HG02588 (cell line): ENCODE data around the gene NME5.

Experiments
- ATAC-seq: cut with Tn5 transposase; IDR thresholded peaks from one replicate; pipeline ENCODE4 v1.9.1; 2021; ENCODE audit warnings: mild to moderate bottlenecking, moderate library complexity; ENCODE audit not compliant: unreplicated experiment

NME5 gene

DNA sequence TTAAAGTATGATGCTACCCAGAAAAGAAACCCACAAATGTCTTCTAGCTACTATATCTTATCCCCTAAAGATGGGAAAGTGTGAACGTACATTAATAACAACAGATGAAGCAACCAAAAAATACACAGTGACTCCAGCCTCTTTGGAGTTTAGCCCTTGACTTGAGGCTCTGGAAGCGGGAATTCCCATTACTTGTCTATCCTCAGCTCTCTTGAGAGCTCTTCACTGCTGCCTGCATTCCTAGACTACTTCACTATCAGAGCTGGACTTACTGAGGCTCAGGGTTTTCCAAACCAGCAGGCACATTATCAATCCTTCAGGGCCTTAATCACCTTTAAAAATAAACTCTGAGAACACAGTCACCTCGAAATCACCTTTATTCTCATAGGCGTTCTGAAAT, 1.0 kb upstream of the NME5 start:
- ATAC-seq = no peak

DNA sequence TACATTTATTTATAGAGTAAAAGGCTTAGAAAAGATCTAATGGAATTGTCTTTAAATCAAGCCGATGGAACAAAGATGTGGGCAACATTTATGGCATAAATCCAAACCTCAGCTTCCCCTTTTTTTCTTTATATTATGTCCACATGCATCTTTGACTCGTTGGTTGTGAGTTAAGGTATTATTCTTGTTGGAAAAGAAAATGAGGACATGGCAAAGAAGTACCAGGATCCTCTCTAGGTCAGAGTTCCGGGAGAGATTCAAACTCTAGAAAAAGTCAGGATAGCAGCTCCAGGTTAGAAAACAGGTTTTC, 508 bp upstream of the NME5 start:
- ATAC-seq = no peak

DNA sequence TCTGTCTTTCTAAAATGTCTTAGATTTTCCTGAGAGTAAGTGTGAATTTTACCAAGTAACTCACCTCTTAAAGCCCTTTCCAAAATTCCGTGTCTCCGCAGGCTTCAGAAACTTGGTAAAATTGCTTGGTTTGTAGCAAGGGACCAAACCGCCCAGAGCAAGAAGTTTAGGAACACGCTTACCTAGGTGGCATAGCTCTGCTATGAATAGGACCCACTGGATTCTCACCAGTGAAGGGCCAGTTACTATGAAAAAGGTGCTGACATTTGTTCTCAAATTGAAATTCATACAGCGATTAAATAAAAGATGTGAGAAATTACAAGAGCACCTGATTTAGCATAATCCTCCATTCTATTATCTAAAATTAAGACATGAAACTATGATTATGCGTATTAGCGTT, 6.7 kb downstream of the NME5 start:
- ATAC-seq = no peak

DNA sequence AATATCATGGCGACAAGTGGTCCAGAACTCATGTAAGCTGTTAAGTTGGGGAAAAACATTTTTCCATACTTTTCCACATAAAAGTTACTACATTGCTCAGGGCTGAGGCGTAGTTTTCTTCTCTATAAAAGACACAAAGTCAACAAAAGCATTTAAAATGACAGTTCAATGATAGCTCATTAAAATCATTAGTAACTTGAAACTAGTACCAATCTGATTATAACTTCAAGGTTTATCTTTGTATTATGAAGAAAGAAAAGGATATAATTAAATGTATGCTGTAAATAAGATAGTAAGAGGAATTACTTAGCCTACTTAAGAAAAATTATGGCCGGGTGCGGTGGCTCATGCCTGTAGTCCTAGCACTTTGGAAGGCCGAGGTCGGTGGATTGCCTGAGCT, 9.9 kb downstream of the NME5 start:
- ATAC-seq = no peak

DNA sequence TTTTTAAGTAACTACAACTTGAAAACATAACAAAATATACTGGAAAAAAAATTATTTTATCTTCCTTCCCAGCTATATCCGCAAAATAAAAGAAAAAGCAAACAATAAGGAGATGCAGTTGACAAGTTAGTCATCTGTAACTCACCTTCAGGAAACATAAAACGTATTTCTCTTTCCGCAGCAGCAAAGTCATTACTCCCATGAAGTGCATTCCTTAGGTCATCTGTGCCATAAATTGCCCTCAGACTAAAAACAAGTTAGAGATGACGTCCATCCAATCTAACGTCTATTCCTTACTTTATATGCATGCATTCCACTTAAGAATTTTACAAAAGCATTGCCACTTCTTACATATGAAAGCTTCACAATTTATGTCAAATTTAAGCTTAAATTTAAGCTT, 10.9 kb downstream of the NME5 start:
- ATAC-seq = no peak

DNA sequence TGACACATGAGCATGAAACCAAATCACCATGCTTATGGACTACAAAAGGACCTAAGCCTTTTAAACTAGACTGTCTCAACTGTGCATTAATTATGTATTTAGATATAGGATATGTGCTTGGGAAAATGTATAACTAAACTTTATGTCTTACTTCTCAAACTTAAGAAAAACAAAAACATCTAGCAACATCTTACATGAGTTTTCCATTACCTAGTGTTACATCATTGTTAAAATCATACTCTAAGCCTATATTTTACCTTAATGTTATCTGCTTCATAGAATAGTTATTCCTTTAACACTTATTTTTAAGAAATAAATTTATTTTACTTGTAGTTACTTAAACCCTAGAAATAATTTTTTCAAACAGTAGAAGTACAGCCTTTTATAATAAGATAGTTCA, 24.0 kb downstream of the NME5 start:
- no peak for ATAC-seq

DNA sequence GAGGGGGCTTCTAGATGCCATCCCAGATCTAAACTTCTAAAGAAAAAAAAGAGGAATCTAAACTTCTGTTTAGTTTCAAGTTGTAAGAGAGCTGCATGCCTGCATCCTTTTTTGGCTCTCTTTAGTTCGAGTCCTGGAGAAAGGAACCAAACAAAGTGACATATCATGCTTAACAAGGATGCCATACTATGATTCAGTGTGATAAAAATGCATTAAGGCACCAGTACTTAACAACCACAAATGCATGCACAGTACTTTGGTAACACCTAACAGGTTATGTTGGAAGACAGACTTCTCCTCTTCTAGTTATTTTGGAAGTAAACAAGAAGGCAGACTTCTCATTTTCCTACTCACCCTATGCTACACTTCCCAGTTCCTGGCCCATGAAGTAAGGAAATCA, 27.3 kb downstream of the NME5 start:
- ATAC-seq = no peak

DNA sequence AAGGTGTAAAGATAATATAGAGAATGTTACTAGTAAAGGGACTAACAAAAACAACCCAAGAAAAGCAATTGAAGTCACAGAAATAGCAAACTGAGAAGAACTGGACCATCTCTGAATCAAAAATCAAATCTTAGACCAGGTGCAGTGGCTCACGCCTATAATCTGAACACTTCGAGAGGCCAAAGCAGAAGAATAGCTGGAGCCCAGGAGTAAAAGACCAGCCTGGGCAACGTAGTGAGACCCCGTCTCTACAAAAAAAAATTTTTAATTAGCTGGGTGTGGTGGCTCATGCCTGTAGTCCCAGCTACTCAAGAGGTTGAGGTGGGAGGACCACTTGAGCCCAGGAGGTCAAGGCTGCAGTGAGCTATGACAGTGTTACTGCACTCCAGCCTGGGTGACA, 28.0 kb downstream of the NME5 start:
- no peak for ATAC-seq

DNA sequence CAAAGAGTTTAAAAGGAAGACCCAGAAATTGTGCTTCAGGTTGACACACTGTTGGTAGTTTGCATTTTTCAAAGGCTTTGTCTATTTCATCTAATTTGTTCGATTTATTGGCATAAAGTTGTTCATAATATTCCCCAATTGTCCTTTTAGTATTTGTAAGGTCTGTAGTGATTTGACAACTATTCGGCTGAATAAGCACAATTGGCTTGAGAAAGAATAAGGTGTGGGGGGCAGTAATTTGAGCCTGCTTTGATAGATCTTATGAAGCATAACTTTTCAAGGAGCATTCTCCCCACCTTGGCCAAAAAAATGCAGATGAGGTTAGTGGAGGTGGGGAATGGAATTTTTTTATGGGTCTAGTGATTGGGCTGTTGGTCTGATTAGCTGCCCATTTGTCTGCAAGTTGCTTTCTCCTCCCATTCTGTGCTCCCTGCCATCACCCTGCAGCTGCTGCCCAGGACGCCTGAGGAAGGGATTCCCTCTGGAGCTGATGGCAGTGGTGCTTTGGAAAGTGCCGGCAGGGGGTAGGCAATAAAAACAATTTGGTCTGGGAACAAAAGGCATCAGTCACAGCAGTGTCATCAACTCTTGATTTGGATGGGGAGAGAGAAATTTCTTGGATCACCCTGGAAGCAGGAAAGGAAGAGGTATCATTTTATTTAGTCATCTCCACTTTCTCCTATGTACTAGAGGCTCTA, 28.8 kb downstream of the NME5 start:
- ATAC-seq = no peak

DNA sequence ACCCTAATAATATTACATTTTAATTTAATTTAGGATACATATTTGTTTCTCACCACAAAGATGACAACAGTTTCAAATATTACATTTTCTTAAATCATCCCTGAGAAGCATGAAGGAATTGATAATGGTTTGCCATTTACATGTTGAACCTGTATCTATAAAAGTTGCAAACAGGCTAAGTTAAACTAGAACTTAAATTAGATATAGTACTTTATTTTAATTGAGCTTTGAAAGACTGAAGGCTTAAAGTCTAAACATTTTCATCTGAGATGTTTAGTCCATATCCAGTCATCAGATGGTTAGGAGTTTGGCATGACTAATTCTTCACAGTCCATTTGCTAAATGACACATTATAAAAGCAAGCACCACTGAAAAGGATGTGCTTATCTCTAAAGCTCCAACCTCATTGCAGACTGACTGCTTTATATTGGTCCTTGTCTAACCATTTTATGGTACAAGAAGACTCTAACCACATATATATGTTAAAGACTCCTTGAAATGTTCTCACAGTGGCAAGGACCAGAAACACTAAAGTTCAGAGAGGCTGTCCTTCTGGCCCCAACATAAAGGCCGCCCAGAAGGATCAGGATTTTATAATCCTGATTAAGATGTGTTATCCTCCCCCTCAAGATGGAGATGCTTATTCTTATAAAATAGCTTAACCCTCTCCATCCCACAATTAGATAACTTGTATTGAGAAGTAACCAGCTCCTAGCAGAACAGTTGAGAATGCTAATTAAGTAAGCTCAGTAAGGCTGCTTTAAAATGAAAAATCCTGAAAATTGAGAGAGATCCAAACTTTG, 29.6 kb downstream of the NME5 start:
- no peak for ATAC-seq

DNA sequence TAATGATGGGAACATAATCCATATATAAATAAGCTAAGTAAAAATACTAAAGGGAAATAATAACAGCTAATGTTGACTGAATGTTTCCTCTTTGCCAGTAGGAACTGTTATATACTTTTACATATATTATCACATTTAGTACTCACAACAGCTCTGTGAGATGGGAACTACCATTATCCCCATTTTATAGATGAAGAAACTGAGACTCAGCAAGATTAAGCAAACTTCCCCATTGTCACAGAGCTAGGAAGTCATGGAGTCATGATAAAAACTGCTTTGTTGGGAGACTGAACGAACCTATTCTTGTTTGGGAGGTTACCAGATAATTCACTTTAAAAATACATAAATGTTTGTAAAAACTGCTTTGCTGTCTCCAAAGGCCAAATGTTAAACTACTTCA, 32.0 kb downstream of the NME5 start:
- no peak for ATAC-seq

DNA sequence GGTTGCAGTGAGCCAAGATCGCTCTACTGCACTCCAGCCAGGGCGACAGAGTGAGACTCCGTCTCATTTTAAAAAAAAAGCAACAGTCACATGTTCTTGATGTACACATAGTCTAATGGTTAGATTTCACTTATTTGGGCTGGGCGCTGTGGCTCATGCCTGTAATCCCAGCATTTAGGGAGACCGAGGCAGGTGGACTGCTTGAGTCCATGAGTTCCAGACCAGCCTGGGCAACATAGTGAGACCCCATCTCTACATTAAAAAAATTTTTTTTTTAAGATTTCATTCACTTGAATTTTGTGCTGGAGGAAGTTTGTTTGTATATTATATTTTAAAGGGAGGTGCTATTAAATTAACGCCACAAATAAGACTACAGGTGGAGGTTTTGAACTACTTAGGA, 33.5 kb downstream of the NME5 start:
- no peak for ATAC-seq

DNA sequence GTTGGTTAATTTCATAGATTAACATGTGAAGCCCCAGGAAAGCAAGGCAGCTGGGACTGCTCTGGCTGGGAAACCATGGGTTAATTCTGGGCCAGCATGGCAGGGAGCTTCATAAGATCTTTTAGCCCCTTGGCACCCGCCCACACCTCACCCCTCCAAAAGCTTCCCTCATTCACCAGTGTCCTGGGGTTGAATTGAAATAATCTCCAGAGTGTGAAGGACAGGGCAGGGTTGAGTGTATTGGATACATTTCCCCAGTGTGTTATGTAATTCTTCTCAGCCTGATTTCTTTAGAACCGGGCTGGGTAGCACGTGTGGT, 36.0 kb downstream of the NME5 start:
- ATAC-seq = no peak

DNA sequence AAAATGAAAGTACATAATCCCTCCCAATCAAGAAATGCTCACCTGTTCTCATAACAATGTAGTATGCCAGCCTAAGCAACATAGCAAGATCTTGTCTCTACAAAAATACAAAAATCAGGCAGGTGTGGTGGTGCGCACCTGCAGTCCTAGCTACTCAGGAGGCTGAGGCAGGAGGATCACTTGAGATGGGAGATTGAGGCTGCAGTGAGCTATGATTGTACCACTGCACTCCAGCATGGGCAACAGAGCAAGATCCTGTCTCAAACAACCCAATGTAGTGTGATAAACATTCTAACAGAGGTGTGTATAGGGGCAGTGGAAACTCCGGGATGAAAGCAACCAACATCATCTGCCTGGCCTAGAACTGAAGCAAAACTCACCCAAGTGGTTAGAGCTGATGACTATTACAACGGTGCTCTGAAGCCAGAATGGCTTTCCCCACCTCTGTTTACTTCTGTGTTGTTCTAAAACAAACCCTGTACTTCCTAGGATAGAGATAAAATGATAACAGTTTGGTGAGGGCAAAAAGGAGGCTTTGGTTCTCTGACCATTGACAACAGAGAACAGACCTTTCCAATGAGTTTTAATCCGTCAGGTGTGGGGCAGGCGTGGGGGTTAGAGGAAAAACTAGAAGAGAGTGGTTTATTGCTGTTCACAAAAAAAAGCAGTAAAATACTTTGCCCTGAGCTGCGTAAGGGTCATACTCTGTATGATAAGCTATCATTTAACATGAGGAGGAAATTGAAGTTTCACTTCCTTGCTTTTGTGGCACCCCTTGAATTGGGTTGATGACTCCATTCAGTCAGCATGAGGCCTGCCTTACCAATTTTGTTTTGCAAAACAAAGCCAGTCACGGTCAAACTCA, 36.5 kb downstream of the NME5 start:
- no peak for ATAC-seq

DNA sequence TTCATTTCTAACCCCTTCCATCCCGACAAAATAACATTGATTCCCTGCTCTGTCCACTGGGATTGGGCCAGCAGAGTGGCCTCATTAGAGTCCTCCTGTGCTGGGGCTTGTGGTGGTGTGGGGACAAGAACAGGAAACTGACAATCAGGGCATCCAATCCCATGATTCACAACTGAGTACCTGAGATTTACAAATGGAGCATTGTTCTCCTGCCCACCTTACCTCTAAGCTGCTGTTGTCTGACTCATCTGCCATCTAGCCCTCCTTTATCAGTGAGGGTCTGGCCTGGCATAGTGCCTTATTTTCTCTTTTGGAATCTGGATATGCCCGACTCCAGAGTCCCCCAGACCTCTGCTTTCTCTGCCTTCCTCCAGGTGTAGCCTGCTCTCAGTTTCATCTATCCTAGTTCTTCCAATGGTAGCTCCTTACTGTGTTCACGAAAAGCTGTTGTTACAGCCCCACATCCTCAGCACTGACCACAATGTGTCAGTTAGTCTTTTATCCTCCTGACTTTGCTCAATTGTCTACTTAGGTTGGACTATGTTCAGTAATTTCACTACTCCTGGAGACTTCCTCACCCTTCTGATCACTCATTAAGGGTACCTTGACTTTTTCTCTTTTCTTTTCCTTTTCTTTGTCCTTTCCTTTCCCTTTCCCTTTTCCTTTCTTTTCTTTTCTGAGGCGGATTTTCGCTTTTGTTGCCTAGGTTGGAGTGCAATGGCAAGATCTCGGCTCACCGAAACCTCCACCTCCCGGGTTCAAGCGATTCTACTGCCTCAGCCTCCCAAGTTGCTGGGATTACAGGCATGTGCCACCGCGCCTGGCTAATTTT, 42.0 kb downstream of the NME5 start:
- no peak for ATAC-seq

DNA sequence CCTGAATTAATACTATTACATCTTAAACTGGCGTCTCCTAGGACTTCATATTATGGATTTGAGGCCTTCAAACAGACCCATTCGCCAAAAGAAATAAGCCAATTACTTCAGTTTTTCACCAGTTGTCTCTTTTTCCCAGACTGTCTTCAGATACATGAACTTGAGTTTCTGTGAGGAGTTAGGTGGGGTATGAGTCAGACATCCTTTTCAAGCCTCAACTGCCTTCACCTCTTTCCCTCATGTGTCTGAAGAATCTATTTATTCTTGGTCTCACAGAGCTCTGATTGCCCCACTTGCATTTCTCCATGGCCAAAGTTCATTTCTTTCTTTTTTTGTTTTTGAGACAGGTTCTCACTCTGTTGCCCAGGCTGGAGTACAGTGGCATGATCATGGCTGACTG, 42.9 kb downstream of the NME5 start:
- no peak for ATAC-seq

DNA sequence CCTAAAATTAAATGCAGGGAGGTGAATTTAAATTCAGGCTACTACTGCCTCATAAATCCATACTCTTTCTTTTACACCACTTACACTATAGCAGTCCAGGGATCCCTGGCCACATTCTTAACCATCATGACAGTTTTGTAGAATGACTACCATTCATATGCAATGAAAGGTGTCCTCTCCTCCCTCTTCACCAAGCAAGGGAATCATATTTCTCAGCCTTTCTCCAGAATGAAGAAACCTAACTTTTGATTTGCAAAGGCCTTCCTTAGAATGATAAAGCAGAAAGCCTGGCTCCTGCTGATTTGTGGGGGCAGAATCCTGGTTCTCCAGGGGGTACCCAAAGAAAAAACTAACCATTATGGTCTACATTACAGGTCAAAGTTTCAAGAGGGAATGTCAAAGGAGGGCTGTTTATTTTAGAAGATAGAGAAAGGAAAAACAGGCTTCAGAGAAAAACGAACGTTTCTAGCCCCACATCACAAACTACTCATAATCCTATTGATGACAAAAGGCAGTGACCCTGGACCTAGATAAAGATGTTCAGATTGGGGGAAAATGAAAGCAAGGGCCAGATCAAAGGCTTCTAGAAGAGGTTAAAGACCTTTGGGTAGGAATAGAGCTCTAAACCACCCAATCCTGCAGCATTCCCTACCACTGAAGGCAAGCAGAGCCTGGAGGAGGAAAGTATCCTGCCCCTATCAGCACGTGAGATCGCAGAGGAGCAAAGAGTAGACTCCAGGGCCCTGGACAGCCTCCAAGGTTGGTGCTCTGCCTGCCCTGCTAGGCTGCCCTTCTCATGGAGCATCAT, 43.9 kb downstream of the NME5 start:
- no peak for ATAC-seq

DNA sequence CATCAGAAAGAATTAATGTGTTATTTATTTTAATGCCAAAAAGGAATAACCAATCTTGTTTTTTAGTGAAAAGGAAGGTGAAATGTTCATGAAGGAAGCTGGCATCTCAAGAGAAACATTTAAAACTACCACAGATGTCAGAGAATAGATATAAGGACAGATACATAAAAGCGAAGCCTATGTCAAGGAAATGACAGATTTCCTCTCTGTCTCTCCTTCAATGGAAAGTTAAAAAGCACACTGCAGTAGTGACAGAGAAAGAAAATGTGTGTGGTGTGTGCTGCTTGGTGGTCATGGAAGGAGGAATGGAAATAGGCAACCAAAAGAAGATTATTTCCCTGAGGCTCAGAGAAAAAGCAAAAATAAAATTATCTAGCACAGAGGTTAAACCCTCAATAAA, 46.2 kb downstream of the NME5 start:
- ATAC-seq = no peak

DNA sequence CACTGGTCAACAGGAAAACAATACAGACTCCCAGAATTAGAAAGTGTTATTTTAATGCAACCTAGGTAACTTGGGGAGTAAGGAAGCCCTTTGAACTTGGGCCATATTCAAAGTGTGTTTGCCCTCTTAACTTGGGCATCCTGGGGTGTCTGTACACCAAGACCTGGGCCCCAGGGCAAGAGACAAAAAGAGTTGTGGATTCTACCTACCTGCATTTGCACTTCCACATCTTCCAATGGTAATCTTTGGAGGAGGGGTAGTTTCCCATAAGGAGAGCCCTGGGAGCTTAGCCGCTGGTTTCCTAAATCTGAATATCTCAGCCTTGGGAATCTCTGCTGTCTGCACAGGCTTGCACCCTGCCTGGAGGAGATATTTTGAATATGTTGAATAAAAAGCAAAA, 46.9 kb downstream of the NME5 start:
- no peak for ATAC-seq

DNA sequence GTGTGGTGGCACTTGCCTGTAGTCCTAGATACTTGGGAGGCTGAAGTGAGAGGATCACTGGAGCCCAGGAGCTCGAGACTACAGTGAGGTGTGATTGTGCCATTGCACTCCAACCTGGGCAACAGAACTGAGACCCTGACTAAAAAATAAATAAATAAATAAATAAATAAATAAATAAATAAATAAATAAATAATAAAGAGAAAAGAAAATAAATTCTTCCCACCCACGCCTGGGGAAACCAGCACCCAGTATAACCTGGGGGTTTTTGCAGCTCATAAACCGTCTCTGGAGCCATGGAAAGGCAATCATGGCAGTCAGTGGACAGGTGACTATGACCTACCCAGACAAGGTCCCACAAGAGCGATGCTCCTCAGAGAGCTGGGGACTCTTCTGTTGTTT, 47.5 kb downstream of the NME5 start:
- no peak for ATAC-seq
